T47D (cell line): ENCODE results near the gene LIMA1.
A peak's percentile ranks its signal among the peaks of the same experiment; 100 is the strongest.
"Not testable (repeated sequence)": the region's sequence is repeated elsewhere in the genome, so short reads cannot be mapped to it uniquely, and the experiment has no call there.

Experiments
- DNase-seq, 2 experiments: peaks; one replicate each; pipeline versions ENCODE4 v3.0.0 to v3.0.0-alpha.2; 2011 to 2012; ENCODE audit warnings: low read depth in 1 of 2, low spot score in 1 of 2
- JUND ChIP-seq: IDR thresholded peaks from 2 replicates; pipeline ENCODE4 v1.6.1; 2012; ENCODE audit warnings: low read depth
- in situ Hi-C: cut with HindIII; loops from 2 replicates; pipeline ENCODE4 v1.10.0; 2016; ENCODE audit warnings: low sequenced_read_pairs, low pct_unique_long_range_greater_than_20kb

Gene LIMA1

DNA sequence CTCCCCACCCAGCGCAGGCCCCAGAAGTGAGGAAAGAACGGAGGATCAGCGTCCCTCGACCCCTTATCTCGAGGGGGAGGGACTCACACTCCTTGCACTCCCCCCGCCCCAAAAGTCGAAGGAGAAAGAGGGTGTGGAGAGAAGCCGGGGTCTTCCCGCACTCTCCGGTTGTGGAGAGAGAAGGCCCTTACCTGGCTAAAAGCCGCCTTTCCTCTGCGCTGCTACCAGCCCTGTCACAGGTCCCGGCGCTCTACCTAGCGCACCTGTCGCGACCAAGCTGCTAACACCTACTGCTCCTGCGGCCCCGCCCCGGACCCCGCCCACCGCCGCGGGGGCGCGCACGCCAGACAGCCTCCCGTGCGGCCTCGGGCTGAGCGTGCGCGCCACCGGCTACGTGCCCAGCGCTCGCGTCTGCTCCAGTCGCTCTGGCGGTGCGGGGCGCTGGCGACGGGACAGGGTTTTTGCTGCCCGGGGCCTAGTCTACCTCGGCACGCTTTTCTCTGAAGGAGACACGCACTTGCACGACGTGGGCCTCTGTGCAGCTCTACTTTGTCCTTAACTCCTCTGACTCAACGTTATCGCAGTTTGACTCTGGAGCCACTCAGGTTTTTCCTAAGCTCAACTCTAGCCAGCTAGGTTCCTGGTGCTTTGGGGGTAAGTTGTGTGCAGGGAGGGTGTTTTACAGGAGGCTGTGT is at the start of gene LIMA1:
TSS of gene LIMA1 (minus strand) at position 292 of the 695 bp plus-strand sequence. CDS start 34,769 bp downstream, outside the sequence.
- in situ Hi-C loops: no loop called here
- DNase-seq: peak; percentile 95 to 98
- TF ChIP-seq JUND: no peak

DNA sequence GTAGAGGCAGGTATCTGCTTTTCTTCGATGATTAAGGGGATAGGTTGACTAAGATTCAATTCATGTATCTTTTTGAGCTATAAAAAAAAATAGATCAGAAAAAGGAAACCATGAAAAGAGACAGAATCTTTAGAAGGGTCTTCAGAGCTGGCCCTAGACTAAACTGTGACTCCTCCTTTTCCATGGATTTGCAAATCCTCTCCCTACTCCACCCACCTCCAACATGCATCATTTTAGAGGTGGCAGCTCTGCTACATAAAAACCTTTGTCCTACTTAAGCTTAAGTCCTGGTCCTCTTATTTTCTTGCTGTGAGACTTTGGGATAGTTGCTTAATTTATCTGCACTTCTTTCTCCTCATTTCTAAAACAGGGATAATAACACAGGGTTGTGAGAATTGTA is 48.4 kb upstream of the LIMA1 start:
- in situ Hi-C loops: no loop called here
- TF ChIP-seq JUND: no peak
- no peak for DNase-seq

GRCh38 chr12:50328664-50329063 is 45.3 kb upstream of the LIMA1 start:
- in situ Hi-C loops, DNase-seq: not testable (repeated sequence)

GRCh38 chr12:50326590-50327284 is 43.4 kb upstream of the LIMA1 start:
- in situ Hi-C loops: no loop called here
- TF ChIP-seq JUND: no peak
- peak in 1 of 2 experiments; percentile 70 for DNase-seq

DNA sequence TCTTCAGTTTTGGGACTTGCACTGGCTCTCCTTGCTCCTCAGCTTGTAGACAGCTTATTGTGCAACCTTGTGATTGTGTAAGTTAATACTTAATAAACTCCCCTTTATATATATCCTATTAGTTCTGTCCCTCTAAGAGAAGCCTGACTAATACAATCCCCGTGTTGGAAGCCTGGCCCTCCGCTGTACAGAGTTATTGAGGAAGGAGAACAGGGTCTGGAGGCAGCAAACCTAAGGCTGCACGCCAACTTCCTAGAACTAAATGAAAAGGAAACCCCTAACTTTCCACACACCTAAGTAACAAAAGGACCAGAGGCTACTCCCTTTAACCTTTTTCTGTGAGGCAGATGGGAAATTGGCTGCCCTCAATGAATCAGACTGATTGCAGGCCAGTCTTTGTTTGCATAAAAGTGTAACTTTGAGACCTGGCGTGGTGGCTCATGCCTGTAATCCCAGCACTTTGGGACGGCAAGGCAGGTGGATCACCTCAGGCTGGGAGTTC is 42.6 kb upstream of the LIMA1 start:
- no peak for DNase-seq
- TF ChIP-seq JUND: no peak
- in situ Hi-C loops: no loop called here

- DNase-seq, in situ Hi-C loops: not testable (repeated sequence)
These were observed 41.5 kb upstream of the LIMA1 start for GRCh38 chr12:50324770-50325169.

- in situ Hi-C loops, DNase-seq: not testable (repeated sequence)
These were observed 40.8 kb upstream of the LIMA1 start for GRCh38 chr12:50324077-50324476.

- in situ Hi-C loops: no loop called here
These were observed 38.9 kb upstream of the LIMA1 start for GRCh38 chr12:50322206-50322605.

DNA sequence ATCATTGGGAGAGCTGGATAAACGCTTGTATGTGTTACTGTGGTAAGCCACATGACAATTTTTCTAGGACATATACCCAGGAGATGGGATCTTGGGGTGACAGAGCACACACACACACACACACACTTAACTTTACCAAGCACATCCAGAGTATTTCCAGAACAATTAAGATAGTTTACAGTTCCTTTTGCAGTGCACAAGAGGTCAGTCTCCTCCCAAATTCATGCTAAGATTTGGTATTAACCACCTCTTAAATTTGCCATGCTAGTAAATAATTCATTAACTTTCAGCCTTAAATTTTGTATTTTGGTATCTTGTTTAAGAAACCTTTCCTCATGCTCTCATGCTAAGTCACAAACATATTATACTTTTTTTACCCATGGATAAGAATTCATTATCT is 33.9 kb upstream of the LIMA1 start:
- TF ChIP-seq JUND: no peak
- in situ Hi-C loops: no loop called here
- DNase-seq: no peak

More at GRCh38 chr12:50322206-50322605, 38.9 kb upstream of the LIMA1 start:
- DNase-seq: no peak
- TF ChIP-seq JUND: no peak

DNA sequence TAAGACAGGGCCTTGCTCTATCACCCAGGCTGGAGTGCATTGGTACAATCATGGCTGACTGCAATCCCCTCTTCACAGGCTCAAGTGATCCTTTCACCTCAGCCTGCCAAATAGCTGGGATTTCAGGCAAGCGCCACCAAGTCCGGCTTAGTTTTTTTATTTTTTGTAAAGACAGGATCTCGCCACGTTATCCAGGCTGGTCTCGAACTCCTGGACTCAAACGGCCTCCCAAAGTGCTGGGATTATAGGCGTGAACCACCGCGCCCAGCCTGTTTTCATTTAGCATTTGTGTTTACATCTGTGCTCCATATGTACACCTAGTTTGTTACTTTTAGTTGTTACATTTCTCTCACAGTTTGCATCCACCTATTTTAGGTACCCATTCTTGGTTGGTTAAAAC is 32.5 kb upstream of the LIMA1 start:
- no peak for TF ChIP-seq JUND
- in situ Hi-C loops: no loop called here
- DNase-seq: no peak

- in situ Hi-C loops: no loop called here
- DNase-seq: peak; percentile 40 to 50
These were observed 31.5 kb upstream of the LIMA1 start for GRCh38 chr12:50314636-50315312.

DNA sequence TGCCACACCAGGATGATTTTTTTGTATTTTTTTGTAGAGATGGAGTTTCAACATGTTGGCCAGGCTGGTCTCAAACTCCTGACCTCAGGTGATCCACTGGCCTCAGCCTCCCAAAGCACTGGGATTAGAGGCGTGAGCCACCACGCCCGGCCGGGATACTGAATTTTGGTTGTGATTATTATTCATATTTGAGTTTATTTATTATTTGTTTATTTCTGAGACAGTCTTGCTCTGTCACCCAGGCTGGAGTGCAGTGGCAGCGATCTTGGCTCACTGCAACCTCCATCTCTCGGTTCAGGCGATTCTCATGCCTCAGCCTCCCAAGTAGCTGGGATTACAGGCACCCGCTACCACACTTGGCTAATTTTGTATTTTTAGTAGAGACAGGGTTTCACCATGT is 30.7 kb upstream of the LIMA1 start:
- in situ Hi-C loops, DNase-seq: not testable (repeated sequence)

More at GRCh38 chr12:50314636-50315312, 31.5 kb upstream of the LIMA1 start:
- TF ChIP-seq JUND: no peak
